Measurements from ENCODE around the gene JADE1.

JADE1 gene

DNA sequence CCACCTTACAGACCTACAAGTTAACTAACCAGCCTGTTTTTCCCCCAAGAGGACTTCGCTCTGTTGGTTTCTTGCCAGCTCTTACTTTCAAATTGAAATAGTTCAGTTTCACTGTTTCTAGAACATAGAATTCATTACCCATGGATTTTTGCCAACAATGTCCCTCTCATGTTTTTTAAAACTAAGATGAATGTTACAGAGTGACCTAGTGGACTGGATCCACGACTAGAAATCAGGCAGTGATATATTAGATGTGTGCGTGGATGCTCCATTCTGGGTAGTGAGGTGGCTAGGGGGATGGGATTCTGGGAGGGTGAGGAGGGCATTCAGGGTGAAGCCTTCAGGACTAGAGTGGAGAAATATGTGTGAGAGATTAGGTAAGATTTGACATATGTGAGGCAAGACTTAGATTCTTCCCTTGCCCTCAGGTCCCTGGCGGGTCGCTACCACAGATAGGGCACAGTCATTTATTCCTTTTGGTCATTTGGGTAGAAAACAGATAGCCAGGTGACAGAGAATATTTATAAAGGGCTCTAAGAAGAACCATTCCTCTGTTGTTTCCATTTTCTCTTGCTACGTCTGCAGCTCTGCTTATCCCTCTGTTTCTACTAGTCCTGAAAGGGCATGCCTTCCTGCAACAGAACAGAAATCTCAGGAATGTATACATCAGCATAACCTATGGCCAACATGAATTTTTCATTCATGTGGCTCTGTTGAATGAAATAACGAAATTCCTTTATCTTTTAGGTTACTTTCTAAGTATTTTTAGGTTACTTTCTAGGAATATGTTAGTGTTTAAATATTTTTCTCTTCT, 15.4 kb upstream of the JADE1 start:
- no peak for TF ChIP-seq CTCF (IDR thresholded peaks at IDR 0.05; ENCODE audit: low read depth, low read length, missing control alignments)
- H3K4me3 ChIP-seq (ENCODE audit: low read depth, low read length): no peak overlapping the region
- no peak for DNase-seq (ENCODE audit: low read depth)

DNA sequence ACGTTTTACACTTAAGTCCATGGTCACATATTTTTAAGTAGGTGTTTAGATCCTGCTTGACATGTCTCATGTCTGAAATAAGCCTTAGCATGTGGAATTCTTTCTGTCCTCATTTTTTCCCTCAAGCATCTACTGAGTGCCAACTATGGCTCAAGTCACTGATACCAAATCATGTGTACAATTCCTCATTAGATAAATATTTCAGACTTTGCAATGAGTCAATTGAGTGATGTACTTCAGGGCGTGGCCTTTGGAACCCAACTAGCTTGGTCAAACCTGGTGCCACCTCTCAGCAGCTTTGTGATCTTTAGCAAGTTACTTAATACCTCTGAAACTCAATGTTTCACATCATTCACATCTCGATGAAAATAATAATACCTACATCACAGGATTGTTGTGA, 12.6 kb upstream of the JADE1 start:
- no peak for DNase-seq (ENCODE audit: low read depth)
- no peak for TF ChIP-seq CTCF (IDR thresholded peaks at IDR 0.05; ENCODE audit: low read depth, low read length, missing control alignments)
- H3K4me3 ChIP-seq (ENCODE audit: low read depth, low read length): no peak overlapping the region

DNA sequence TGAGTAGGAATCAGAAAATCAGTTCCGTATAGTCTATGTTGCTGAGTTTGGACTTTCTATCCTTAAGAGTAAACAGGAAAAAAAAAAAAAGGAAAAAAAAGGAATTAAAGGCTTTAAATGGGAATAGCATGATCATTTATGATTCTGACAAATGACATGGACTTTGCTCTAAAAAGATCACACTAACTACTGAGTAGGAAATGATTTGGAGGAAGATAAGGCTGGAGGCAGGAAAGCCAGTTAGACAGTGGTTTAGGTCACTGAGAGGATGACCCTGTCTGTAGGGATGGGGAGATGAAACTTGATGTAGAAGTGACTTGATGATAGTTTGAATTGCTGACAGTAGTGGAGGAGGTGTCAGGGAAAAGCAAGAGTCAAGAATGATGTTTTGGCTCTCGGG, 9.2 kb upstream of the JADE1 start:
- DNase-seq (ENCODE audit: low read depth): no peak
- no peak overlapping the region for H3K4me3 ChIP-seq (ENCODE audit: low read depth, low read length)
- no peak for TF ChIP-seq CTCF (IDR thresholded peaks at IDR 0.05; ENCODE audit: low read depth, low read length, missing control alignments)

GRCh38 chr4:128800701-128801284, 8.7 kb upstream of the JADE1 start:
- no peak for DNase-seq (ENCODE audit: low read depth)
- no peak for TF ChIP-seq CTCF (IDR thresholded peaks at IDR 0.05; ENCODE audit: low read depth, low read length, missing control alignments)
- H3K4me3 ChIP-seq (ENCODE audit: low read depth, low read length): no peak overlapping the region

- DNase-seq (ENCODE audit: low read depth): no peak
- TF ChIP-seq CTCF (IDR thresholded peaks at IDR 0.05; ENCODE audit: low read depth, low read length, missing control alignments): no peak
- no peak overlapping the region for H3K4me3 ChIP-seq (ENCODE audit: low read depth, low read length)
Measured at GRCh38 chr4:128802680-128803628, 6.5 kb upstream of the JADE1 start.

GRCh38 chr4:128803783-128804182, 5.7 kb upstream of the JADE1 start:
- DNase-seq (ENCODE audit: low read depth): no peak
- H3K4me3 ChIP-seq (ENCODE audit: low read depth, low read length): no peak overlapping the region
- TF ChIP-seq CTCF (IDR thresholded peaks at IDR 0.05; ENCODE audit: low read depth, low read length, missing control alignments): no peak
